Effector CD8-positive, alpha-beta T cell (primary cell): ENCODE data around the gene ABI3BP.

Experiments
- DNase-seq: peaks from one replicate; lab custom pipeline; 2025; lab: John Stamatoyannopoulos, UW

Gene ABI3BP

GRCh38 chr3:100775226-100775625 lies 218.0 kb downstream of the ABI3BP start:
- DNase-seq = no peak

GRCh38 chr3:100769693-100770092 lies 223.5 kb downstream of the ABI3BP start:
- no peak for DNase-seq

GRCh38 chr3:100766069-100766468 lies 227.2 kb downstream of the ABI3BP start:
- no peak for DNase-seq

DNA sequence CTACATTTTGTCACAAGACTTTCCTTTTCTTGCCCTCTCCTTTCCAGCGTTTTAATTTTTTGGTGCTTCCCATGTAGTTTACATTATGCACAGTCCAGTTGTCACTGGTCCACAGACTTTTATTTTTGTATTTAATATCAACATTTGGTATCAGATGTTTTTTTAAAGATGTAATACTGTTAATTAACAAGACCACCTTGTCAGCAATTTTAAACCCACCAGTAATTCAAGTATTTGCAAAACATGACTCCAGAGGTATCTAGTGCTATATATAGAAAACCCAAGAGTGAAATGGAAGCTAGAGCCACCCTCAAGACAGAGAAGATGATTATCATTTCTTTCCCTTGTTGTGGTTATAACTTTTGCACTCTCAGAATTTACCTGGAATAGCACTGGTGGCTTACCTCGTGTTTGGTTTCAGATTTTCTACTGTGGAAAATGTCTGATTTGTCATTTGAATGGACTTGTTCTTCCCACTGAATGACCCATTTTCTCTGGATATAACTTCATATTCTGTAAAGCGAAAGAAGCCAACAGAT lies 227.7 kb downstream of the ABI3BP start:
- no peak for DNase-seq

GRCh38 chr3:100761951-100762350 lies 231.3 kb downstream of the ABI3BP start:
- DNase-seq = no peak

- DNase-seq = no peak
These were observed 231.8 kb downstream of the ABI3BP start for GRCh38 chr3:100761211-100761942.

- no peak for DNase-seq
These were observed 232.8 kb downstream of the ABI3BP start for GRCh38 chr3:100760377-100760776.

DNA sequence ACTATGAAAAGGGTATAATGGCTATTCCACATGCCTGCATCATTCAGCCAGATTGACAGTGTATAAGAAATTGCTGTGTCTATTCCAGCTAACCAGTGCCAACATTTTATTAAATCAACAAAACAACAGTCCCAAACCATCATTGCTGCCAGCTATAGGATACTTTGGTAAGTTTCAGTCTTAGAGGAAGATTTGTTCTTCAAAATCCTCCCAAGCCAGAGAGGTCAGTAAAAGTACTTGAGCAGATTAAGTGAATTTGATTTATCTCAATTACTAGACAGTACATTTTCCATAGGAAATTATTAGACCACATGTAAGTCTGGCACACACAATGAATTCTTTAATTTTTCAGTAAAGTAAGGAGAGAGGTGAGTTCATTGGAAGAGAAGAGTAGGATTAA lies 233.3 kb downstream of the ABI3BP start:
- no peak for DNase-seq

DNA sequence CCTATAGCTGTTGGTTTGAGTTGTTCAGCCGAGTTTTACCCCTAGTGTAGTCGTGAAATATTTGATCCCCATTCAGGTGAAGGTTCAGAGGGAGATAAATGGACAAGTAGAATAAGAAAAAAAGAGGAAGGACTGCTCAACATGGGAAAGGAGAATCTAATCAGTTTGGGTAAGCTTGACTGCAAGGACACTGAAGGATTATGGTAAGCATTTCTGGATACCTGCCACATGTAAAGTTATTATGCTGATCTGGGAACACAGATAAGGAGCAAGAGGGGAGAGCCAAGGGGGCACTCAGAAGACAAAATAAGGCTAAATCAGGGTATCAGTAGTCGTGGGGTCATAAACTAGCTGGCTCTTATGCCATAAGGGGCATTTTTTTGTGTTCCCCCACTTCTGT lies 234.1 kb downstream of the ABI3BP start:
- DNase-seq = no peak

- DNase-seq = no peak
These were observed 236.8 kb downstream of the ABI3BP start for GRCh38 chr3:100756441-100756840.

- no peak for DNase-seq
These were observed 238.5 kb downstream of the ABI3BP start for GRCh38 chr3:100754563-100755334.

DNA sequence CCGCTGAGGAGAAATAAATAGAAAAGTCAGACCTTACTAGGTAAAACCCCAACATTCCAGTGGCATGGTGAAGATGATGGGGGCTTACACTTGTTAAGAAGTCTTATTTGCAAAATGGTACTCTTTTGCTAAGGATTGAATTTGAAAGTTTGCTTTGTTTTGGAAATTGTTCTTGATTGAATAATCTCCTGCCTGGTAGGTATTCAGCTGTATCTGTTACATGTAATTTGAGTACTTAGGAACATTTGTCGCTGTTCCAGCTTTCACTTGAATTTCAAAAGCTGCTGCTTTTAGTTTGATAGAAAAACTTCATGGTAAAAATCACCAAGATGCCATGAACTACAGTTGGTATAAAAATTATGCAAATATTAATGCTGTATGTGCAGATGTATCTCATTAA lies 239.4 kb downstream of the ABI3BP start:
- no peak for DNase-seq

- DNase-seq = no peak
These were observed 244.3 kb downstream of the ABI3BP start for GRCh38 chr3:100748967-100749366.

DNA sequence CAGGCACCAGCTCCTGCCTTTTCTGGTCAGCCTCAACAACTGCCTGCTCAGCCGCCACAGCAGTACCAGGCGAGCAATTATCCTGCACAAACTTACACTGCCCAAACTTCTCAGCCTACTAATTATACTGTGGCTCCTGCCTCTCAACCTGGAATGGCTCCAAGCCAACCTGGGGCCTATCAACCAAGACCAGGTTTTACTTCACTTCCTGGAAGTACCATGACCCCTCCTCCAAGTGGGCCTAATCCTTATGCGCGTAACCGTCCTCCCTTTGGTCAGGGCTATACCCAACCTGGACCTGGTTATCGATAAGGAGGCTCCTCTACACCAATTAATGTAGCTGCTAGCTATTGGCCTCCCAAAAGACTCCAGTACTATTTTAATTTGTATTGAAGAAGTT lies 245.0 kb downstream of the ABI3BP start:
- no peak for DNase-seq

GRCh38 chr3:100746092-100746491 lies 247.1 kb downstream of the ABI3BP start:
- DNase-seq = no peak

GRCh38 chr3:100745617-100746016 lies 247.6 kb downstream of the ABI3BP start:
- no peak for DNase-seq

- DNase-seq = no peak
These were observed 248.6 kb downstream of the ABI3BP start for GRCh38 chr3:100744671-100745070.

GRCh38 chr3:100743535-100743934 lies 249.7 kb downstream of the ABI3BP start:
- no peak for DNase-seq

GRCh38 chr3:100740207-100740606 lies 253.0 kb downstream of the ABI3BP start:
- DNase-seq = no peak

DNA sequence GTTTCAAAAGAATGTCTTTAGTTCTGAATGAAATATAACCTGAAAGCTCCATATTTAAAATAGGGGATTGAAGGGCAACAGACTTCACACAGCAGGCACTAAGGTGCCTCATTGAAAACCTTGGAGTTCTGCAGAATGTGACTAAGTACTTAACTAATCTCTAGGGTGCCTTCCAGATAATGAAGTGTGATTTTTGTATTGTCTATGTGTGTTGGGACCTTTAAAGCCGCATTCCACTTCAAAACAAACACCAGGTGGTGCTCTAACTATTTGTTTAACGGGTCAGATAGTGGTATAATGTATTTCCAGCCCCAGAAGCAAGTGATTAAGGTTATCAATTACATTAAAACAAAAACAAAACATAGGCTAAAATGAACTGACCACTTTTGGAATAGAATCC lies 255.9 kb downstream of the ABI3BP start:
- no peak for DNase-seq

- no peak for DNase-seq
These were observed 260.8 kb downstream of the ABI3BP start for GRCh38 chr3:100732435-100732834.

DNA sequence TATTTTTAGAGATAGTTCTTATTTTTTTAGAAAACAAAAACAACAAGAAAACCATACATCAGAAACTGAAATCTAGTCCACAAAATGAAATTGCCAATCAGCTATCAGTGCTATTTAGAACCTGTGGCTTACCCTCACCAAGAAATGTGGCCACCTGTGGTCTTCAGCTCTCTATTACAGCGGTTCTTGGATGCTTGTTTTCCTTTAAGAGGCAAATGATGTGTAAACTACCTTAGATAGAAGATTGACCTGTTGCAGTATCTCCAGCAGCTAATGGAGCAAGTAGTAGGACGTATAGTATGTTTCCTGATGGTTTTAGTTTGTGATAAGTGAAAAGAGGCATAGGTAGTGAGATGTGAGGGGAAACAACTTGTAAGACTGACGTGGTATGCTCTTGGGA lies 262.7 kb downstream of the ABI3BP start:
- DNase-seq = no peak

- DNase-seq = no peak
These were observed 266.5 kb downstream of the ABI3BP start for GRCh38 chr3:100726706-100727105.
